ENCODE results near the gene NCEH1. TPM values are rescaled to one million over a fixed set of nuclear protein-coding genes. Genes with fewer than 3 reads are reported as not detected.

The NCEH1 gene
- total and polyA plus RNA-seq, 10 of the 15 experiments (the other 5 are each of a cell fraction or from before 2014, with no cell fraction given), result 1.8 to 8.1 (median 4.5) TPM

- TF ChIP-seq CUX1 (IDR thresholded peaks at IDR 0.05; ENCODE audit: insufficient replicate concordance, low read depth, low read length) (no peak), BCL3 (IDR thresholded peaks at IDR 0.05; ENCODE audit: borderline replicate concordance, insufficient read depth, low read depth, low read length, poor library complexity, severe bottlenecking) (no peak), ASH2L (IDR thresholded peaks at IDR 0.05; ENCODE audit: borderline replicate concordance, low read depth) (no peak), PAX5 (IDR thresholded peaks at IDR 0.05; ENCODE audit: borderline replicate concordance, low read depth, low read length) (no peak), PML (IDR thresholded peaks at IDR 0.05; ENCODE audit: low read length) (no peak), CHD4 (IDR thresholded peaks at IDR 0.05) (no peak), EP300 (IDR thresholded peaks at IDR 0.05; ENCODE audit: borderline replicate concordance in 1 of 2, control insufficient read depth in 1 of 2, low read depth in 2 of 2, low read length in 2 of 2) (no peak), YY1 (IDR thresholded peaks at IDR 0.05; ENCODE audit: low read depth, low read length) (no peak), PAX8 (IDR thresholded peaks at IDR 0.05) (no peak), USF1 (IDR thresholded peaks at IDR 0.05; ENCODE audit: borderline replicate concordance, extremely low read length, insufficient read depth, low read depth, low read length) (no peak), SUPT20H (IDR thresholded peaks at IDR 0.05; ENCODE audit: borderline replicate concordance, control insufficient read depth, low read depth, low read length) (no peak)
Observed at GRCh38 chr3:172678068-172678467, 32.8 kb downstream of the NCEH1 start (continued).
